HG02763 (cell line): ENCODE results near the gene PPM1N.

Experiments used
- ATAC-seq: cut with Tn5 transposase; IDR thresholded peaks from one replicate; pipeline ENCODE4 v1.9.1; 2021; ENCODE audit warnings: mild to moderate bottlenecking, moderate library complexity; ENCODE audit not compliant: unreplicated experiment

PPM1N gene, protein sequence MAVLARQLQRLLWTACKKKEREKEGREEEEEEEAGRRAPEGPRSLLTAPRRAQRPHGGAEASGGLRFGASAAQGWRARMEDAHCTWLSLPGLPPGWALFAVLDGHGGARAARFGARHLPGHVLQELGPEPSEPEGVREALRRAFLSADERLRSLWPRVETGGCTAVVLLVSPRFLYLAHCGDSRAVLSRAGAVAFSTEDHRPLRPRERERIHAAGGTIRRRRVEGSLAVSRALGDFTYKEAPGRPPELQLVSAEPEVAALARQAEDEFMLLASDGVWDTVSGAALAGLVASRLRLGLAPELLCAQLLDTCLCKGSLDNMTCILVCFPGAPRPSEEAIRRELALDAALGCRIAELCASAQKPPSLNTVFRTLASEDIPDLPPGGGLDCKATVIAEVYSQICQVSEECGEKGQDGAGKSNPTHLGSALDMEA

DNA sequence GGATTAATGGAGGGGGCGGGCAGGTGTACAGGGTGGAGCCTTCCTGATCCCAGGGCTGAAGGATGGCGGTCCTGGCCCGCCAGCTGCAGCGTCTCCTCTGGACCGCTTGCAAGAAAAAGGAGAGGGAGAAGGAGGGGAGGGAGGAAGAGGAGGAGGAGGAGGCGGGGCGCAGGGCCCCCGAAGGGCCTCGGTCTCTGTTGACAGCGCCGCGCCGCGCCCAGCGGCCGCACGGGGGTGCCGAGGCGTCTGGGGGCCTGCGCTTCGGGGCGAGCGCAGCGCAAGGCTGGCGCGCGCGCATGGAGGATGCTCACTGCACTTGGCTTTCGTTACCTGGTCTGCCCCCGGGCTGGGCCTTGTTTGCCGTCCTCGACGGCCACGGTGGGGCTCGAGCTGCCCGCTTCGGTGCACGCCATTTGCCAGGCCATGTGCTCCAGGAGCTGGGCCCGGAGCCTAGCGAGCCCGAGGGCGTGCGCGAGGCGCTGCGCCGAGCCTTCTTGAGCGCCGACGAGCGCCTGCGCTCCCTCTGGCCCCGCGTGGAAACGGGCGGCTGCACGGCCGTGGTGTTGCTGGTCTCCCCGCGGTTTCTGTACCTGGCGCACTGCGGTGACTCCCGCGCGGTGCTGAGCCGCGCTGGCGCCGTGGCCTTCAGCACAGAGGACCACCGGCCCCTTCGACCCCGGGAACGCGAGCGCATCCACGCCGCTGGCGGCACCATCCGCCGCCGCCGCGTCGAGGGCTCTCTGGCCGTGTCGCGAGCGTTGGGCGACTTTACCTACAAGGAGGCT is at the start of gene PPM1N:
Gene PPM1N, plus strand, starts transcription at position 33 of the 785 bp plus-strand sequence. Its CDS starts 30 bp downstream, at position 63.
- ATAC-seq: no peak

DNA sequence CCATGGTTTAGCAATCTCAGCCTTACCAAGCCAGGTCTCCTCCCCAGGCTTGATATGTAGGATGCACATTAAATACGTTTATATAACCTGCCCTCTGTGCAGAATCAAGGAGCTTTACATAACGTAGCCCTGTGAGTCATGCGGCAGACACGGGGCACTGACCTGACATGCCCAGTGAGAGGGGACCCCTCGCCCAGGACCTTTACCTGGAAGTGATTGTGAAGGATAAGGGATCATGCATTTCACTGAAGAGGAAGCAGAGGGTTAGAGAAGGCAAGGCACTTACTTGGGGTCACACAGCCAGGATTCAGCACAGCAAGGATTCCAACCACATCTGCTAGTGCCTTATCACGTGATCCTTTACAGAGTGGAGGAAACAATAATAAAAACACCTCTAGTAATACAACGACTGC is 49.4 kb upstream of the PPM1N start:
- no peak for ATAC-seq

DNA sequence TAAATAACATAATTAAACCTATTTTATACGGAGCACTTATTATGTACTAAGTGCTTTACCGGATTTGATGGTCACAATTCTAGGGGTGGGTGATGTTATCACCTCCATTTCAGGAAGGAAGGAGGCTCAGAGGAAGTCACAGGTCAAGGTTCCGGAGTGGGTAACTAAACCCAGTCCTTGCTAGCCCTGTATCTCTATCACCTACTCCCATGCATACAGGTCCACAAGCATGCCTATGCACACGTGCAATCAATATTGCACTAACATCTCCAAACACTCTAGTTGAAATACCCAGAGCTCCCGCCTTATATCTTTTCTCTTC is 48.3 kb upstream of the PPM1N start:
- no peak for ATAC-seq

DNA sequence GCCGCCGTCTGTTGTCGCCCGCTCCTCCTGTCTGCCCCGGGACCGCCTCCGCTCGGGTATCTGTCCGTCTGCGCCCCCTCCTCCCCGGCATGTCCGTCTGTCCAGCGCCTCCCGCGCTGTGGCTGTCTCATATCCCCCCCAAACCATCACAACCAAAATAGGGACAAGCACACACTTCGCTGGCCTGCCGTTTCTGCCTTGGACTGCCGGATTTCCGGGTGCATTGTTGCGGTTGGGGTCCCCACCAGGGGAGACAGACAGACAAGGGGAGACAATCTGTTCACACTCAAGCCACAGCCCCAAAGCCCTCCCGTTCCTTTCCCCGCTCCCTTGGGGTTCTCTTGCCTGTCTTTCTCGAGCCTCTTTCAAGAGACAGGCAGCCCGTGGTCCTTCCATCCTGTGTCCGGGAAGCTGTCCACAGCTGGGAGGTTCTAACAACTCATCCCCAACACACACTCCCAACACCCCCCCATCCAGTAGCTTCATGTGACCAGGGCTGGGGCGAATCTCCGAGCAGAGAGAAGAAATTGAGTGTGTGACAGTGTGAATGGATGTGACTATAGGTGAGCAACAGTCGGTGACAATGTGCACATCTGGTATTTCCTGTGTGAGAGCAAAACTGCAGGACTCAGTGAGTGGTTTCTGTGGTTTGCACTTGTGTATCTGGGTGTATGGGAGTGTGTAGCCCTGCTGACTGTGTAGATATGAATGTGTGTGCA is 47.0 kb upstream of the PPM1N start:
- ATAC-seq: no peak

DNA sequence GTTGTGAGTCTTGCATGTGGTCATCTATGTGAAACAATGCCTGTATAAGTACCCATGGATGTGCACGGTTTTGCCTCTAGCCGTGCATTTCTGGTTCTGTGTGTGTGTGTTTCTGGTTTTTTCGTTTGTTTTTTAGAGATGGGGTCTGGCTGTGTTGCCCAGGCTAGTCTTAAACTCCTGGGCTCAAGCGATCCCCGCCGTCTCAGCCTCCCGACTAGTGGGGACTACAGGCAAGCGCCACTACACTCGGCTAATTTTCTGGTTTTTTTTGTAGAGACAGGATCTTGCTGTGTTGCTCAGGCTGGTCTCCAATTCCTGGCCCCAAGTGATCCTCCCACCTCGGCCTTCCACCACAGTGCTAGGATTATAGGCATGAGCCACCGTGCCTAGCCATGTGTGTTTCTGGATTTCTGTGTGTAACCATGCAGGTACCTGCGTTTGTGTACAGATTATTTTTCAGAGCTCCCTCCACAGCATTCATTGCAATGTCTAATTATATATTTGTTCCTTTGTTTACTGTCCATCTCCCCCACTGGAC is 46.3 kb upstream of the PPM1N start:
- ATAC-seq: no peak

DNA sequence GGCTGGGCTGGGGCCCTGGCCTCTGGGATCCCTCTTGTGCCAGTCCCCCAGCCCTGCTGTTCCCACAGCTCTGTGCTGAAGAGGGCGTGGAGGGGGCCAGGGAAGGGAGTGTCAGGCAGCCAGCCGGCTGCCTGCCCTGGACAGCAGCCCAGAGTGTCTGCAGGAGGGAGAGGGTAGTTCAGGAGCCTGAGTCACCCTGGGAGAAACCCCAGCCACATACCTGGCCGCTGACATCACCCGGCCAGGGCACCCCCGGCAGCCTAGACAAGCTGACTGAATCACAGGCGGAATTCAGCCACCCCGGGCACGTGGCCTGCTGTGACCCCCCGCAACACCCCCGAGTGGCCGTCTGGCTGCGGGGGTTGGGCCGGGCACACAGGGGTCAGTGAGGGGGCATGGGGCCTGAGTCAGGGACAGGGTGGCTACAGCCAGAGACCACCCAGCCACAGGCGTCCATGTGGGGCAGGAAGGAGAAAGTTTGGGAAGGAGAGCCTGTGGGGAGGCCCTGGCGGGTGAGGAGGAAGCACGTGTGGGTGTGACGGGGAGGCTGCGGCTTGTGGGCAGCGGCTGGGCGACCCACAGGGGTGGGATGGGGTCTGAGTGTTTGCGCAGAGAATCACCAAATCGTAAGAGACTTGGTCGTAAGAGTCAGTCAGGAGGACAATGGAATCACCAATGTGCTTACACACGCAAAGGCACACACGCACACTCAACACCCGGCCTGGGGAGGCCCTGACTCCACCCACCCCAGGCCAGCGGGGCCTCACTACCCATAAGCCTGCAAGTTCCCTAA is 42.3 kb upstream of the PPM1N start:
- no peak for ATAC-seq

DNA sequence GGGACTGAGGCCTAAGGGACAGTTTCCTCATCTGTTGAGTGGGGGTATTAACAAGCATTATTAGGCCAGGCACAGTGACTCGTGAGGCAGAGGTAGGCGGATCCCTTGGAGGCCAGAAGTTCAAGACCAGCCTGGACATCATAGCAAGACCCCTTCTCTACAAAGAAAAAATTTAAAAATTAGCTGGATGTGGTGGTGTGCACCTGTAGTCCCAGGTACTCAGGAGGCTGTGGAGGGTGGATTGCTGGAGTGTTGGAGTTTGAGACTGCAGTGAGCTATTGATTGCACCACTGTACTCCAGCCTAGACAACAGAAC is 41.8 kb upstream of the PPM1N start:
- no peak for ATAC-seq

DNA sequence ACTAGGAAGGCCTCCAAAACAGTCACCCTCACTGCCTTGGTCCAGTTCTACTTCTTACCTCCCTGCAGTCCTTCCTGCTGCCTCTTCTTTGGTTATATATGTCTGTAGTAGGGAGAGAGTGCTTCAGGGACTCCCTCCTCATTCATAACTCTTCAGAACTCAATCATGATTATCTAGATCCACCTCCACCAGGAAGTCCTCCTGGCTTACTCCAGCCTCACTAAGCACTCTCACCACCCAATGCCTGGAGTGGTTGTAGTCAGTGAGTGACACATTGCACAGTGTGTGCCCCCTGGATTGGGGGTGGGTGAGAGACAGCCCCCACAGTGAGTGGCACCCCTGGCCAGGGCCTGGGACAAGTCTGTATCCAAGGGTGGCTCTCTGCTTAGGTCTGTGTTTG is 40.5 kb upstream of the PPM1N start:
- ATAC-seq: no peak

DNA sequence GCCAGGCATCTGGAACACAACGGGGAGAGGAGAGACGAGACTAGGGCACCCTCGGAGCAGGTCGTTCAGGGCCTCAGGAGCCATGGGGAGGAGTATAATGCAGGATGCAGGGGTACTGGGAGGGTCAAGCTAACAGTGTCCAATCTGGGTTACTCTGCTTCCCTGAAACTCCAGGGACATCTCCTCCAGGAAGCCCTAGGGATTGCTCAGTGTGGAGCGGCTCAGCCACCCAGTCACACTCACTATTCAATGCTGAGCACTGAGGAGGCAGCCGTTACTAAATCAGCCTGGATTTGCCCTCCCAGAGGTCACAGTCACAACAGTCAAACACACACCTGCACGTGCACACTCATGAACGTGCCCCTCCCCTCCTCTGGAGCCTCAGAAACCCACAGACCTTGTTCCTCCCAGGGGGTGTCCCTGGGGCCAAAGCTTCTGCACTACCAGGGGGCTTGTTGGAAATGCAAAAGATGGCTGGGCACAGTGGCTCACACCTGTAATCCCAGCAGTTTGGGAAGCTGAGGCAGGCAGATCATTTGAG is 37.4 kb upstream of the PPM1N start:
- no peak for ATAC-seq

DNA sequence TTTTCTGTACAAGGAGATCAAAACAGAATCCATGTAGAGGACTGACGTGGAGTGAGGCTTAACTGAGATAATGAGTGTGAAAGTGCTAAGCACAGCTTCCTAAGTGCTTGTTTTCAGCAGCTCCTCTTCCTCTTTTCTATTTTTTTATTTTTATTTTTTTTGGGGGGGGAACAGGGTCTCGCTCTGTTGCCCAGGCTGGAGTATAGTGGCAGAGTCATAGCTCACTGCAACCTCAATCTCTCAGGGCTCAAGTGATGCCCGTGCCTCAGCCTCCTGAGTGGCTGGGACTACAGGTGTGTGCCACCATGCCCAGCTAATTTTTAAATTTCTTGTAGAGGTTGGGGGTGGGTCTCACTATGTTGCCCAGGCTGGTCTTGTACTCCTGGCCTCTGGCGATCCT is 36.1 kb upstream of the PPM1N start:
- no peak for ATAC-seq

DNA sequence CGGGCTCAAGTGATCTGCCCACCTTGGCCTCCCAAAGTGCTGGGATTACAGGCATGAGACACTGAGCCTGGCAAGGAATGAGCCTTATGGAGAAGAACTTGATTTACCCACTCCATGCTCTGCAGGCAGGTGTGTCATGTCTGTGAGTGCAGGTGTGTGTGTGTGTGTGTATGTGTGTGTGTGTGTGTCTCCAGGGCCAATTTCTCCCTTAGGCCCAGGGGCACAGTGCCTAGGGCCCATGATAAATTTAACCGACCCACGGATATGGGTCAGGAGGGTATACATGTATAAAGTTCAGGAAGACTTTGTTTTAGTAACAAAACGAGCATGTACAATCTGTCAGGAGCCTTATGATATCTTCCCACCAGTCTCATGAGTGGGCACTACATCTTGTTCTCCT is 35.0 kb upstream of the PPM1N start:
- ATAC-seq: no peak

DNA sequence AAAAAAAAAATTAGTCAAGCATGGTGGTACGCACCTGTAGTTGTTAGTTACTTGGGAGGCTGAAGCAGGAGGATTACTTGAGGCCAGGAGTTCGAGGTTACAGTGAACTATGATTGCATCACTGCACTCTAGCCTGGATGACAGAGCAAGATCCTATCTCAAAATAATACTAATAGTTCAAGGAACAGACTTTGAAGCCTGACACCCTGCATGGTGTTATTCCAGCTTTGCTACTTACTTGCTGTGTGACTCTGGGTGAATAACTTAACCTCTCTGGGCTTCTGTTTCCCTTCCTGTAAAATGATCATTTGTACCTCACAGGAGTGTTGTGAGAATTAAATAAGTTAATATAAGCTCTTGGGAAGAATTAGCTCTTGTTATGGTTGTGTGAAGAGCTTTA is 34.0 kb upstream of the PPM1N start:
- ATAC-seq: no peak

DNA sequence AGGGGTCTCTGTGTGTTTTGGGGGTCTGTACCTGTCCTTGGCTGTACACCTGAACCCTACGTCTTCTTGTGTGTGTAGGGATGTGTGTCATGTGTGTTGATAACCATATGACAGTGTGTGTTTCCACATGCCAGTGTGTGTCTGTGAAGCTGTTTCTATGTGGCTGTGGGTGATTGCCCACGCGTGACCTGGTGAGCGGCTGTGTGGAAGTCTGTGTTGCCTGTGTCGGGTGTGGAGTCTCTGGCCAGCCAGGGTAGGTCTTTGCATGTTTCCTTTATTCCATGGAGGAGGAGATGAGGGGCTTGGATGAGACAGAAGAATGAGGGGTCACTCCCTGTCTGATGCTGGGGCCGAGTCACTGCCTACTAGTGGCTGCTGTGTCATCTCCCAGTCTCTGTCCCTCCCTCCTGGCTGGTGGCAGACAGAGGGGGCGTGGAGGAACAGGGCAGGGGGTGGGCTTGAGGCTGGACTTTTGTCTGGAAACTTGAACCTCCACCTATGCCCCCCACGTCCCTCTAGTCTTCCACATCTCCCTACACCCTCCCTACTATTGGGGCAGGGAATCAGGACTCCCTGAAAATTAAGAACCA is 33.3 kb upstream of the PPM1N start:
- no peak for ATAC-seq

DNA sequence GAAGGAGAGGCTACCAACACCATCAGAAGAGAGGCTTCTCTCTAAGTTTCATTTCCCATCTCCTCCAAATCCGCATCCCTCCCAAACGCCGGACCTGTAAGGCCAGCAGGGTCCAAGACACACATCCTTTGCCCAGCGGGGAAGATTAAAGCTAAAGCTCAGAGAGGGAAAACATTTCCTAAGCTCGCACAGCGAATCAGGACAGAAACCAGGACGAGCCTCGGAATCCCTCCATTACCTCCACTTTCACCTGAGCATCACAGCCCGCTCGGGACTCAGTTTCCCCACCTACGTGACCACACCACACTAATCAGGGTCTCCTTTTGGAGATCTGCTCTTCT is 31.2 kb upstream of the PPM1N start:
- no peak for ATAC-seq

DNA sequence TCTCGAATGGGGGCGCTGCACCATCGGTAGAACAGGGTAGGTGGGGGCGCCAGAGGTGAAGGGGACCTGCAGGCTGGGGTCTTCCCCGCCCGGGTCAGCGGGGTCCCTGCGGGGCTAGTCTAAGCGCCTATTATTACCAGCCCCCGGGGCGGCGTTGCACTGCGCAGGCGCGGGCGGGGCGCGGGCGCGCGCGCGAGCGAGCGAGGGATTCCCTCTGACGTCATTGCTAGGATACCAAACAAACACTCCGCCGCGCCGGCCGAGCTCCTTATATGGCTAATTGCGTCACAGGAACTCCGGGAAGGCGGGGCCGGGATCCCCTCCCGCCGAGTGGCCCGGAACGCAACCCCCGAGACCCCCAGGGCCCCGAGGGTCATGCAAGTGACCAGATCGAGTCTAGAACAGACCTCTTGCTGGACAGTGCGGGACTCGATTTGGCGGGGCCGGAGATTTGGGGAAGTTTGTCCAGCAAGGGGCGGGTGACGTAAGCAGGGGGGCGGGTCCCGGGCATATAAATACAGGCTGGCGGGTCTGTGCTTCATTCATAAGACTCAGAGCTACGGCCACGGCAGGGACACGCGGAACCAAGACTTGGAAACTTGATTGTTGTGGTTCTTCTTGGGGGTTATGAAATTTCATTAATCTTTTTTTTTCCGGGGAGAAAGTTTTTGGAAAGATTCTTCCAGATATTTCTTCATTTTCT is 30.6 kb upstream of the PPM1N start, which contains the start of gene FOSB:
Gene FOSB, plus strand, starts transcription at position 541 of the 703 bp plus-strand sequence. CDS start 591 bp downstream, outside the sequence.
- peak; percentile 48 for ATAC-seq

DNA sequence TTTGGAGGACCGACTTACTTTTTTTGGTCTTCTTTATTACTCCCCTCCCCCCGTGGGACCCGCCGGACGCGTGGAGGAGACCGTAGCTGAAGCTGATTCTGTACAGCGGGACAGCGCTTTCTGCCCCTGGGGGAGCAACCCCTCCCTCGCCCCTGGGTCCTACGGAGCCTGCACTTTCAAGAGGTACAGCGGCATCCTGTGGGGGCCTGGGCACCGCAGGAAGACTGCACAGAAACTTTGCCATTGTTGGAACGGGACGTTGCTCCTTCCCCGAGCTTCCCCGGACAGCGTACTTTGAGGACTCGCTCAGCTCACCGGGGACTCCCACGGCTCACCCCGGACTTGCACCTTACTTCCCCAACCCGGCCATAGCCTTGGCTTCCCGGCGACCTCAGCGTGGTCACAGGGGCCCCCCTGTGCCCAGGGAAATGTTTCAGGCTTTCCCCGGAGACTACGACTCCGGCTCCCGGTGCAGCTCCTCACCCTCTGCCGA is 30.0 kb upstream of the PPM1N start:
- no peak for ATAC-seq

DNA sequence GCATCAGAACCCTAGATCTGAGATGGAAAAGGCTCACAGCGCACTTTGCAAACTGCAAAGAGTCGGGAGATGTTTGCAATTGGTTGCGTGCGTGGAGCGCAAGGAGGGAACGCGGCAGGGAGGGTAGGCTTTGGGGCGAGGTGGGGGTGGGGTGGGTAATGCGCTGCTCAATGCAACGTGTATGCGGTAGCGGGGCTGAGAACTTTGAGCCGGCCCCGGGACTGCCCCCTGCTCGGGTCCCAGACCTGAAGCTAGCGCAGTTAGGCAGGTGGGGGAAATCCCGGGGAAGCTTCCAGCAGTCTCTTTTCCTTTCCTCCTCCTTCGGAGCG is 29.5 kb upstream of the PPM1N start:
- peak; percentile 22 for ATAC-seq

DNA sequence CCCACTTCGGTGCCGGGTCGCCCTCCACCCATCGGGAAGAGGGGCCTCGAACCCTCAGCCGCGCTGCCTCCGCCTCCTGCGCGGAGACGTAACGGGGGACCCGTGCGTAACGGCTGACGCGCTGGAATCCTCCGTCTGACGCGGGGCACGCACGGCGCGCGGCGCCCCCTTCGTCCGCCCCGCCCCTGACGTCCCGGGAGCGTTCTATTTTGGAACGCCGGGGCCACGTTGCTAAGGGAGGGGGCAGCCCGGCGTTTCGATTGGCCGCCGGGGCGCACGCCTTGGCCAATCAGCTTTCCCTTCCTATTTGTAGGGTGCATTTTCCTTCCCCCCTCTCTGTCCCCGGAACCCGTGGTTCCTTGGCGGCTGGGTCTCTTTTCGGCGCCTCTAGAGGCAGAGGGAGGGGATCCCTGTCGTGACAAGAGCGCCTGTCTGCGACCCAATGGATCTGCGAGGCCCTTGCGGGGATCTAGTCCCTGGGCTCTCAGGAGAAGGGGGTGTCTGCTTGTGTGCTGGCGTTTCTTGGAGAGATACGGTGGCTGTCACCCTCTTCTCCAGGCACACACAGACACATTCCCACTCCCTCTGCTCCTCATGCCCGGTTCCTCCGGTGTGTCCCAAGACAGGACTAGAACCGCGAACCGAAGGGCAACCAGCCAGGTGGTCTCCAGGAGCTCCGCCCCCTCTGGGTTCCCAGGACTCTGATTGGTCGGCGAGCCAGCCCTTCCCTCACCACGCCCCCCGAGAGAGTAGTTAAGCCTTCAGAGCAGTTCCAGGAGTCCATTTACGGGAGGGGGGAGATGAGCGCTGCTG is 28.9 kb upstream of the PPM1N start:
- ATAC-seq: peak; percentile 59
